ENCODE measurements around the gene NUP43.

Gene NUP43

GRCh38 chr6:149734915-149735314 is 11.4 kb downstream of the NUP43 start:
- no peak overlapping the region for H3K9ac ChIP-seq (ENCODE audit: low read depth, low read length)
- H2AFZ ChIP-seq (ENCODE audit: low read depth, low read length) = no peak overlapping the region
- TF ChIP-seq EZH2 (IDR thresholded peaks at IDR 0.05; ENCODE audit: borderline replicate concordance, low read depth, low read length, severe bottlenecking) = no peak
- no peak for TF ChIP-seq CTCF (IDR thresholded peaks at IDR 0.05; ENCODE audit: borderline replicate concordance, extremely low read depth, low read length, poor library complexity, severe bottlenecking)
- H3K27me3 ChIP-seq (ENCODE audit: insufficient read depth, low read length, poor library complexity) = no peaks in the 10 kb centered on the region
- H3K36me3 ChIP-seq (ENCODE audit: insufficient read depth, low read length) = peaks cover 94% of the 10 kb centered on the region
- H3K4me2 ChIP-seq (ENCODE audit: insufficient read depth, low read length) = no peak overlapping the region
- H3K4me3 ChIP-seq (ENCODE audit: low read depth in 1 of 2, low read length in 2 of 2) = no peak overlapping the region
- ATAC-seq (ENCODE audit: insufficient read depth, low read depth) (no peak), DNase-seq (no peak)
- no peaks in the 10 kb centered on the region for H4K20me1 ChIP-seq (ENCODE audit: insufficient read depth, low read length)
- H3K9me3 ChIP-seq (ENCODE audit: insufficient read depth, low read length, severe bottlenecking) = no peaks in the 10 kb centered on the region
- no peaks in the 10 kb centered on the region for H3K4me1 ChIP-seq (ENCODE audit: insufficient read depth, low read length)
- no peak overlapping the region for H3K27ac ChIP-seq (ENCODE audit: low read length)
- 0 out of 2 replicates have a peak, but pooled peaks cover 2% of the 10 kb centered on the region for H3K79me2 ChIP-seq (ENCODE audit: insufficient read depth, low read length)

GRCh38 chr6:149733089-149733720 is 13.1 kb downstream of the NUP43 start:
- Histone ChIP-seq H3K4me2 (ENCODE audit: insufficient read depth, low read length) (no peak overlapping the region), H3K9me3 (ENCODE audit: insufficient read depth, low read length, severe bottlenecking) (no peaks in the 10 kb centered on the region), H3K27ac (ENCODE audit: low read length) (no peak overlapping the region), H3K4me1 (ENCODE audit: insufficient read depth, low read length) (no peaks in the 10 kb centered on the region), H3K4me3 (ENCODE audit: low read depth in 1 of 2, low read length in 2 of 2) (no peak overlapping the region), H3K79me2 (ENCODE audit: insufficient read depth, low read length) (no peaks in the 10 kb centered on the region), H4K20me1 (ENCODE audit: insufficient read depth, low read length) (no peaks in the 10 kb centered on the region), H3K27me3 (ENCODE audit: insufficient read depth, low read length, poor library complexity) (no peaks in the 10 kb centered on the region), H3K36me3 (ENCODE audit: insufficient read depth, low read length) (peaks cover 94% of the 10 kb centered on the region), H2AFZ (ENCODE audit: low read depth, low read length) (no peak overlapping the region), H3K9ac (ENCODE audit: low read depth, low read length) (no peak overlapping the region)
- no peak for ATAC-seq (ENCODE audit: insufficient read depth, low read depth)
- no peak for DNase-seq
- TF ChIP-seq CTCF (IDR thresholded peaks at IDR 0.05; ENCODE audit: borderline replicate concordance, extremely low read depth, low read length, poor library complexity, severe bottlenecking) = no peak
- no peak for TF ChIP-seq EZH2 (IDR thresholded peaks at IDR 0.05; ENCODE audit: borderline replicate concordance, low read depth, low read length, severe bottlenecking)

GRCh38 chr6:149729824-149730223 is 16.5 kb downstream of the NUP43 start:
- Histone ChIP-seq H3K27ac (ENCODE audit: low read length) (no peak overlapping the region), H4K20me1 (ENCODE audit: insufficient read depth, low read length) (no peaks in the 10 kb centered on the region), H3K4me2 (ENCODE audit: insufficient read depth, low read length) (no peak overlapping the region), H3K27me3 (ENCODE audit: insufficient read depth, low read length, poor library complexity) (no peaks in the 10 kb centered on the region), H3K79me2 (ENCODE audit: insufficient read depth, low read length) (no peaks in the 10 kb centered on the region), H3K9me3 (ENCODE audit: insufficient read depth, low read length, severe bottlenecking) (no peaks in the 10 kb centered on the region), H3K36me3 (ENCODE audit: insufficient read depth, low read length) (peaks cover 93% of the 10 kb centered on the region), H3K9ac (ENCODE audit: low read depth, low read length) (no peak overlapping the region), H3K4me3 (ENCODE audit: low read depth in 1 of 2, low read length in 2 of 2) (no peak overlapping the region), H2AFZ (ENCODE audit: low read depth, low read length) (no peak overlapping the region), H3K4me1 (ENCODE audit: insufficient read depth, low read length) (no peaks in the 10 kb centered on the region)
- no peak for TF ChIP-seq EZH2 (IDR thresholded peaks at IDR 0.05; ENCODE audit: borderline replicate concordance, low read depth, low read length, severe bottlenecking)
- TF ChIP-seq CTCF (IDR thresholded peaks at IDR 0.05; ENCODE audit: borderline replicate concordance, extremely low read depth, low read length, poor library complexity, severe bottlenecking) = no peak
- no peak for DNase-seq
- no peak for ATAC-seq (ENCODE audit: insufficient read depth, low read depth)

Measured in DND-41 (cell line).